NCI-H510A treated with DMSO at 0.1 percent for 48 hours (cell line): Measurements from ENCODE around the gene ZBTB42.

ENCODE experiments used
- DNase-seq: peaks from one replicate; lab custom pipeline; 2025; lab: John Stamatoyannopoulos, UW

ZBTB42 gene

GRCh38 chr14:104782808-104783139 lies 18.1 kb upstream of the ZBTB42 start:
- DNase-seq, result no peak

- no peak for DNase-seq
Observed at GRCh38 chr14:104783484-104784217, 17.2 kb upstream of the ZBTB42 start.

GRCh38 chr14:104784218-104784568 lies 16.7 kb upstream of the ZBTB42 start:
- no peak for DNase-seq

GRCh38 chr14:104784846-104785707 lies 15.8 kb upstream of the ZBTB42 start:
- peak; percentile 79 for DNase-seq

- no peak for DNase-seq
Observed at GRCh38 chr14:104785708-104786080, 15.2 kb upstream of the ZBTB42 start.

- no peak for DNase-seq
Observed at GRCh38 chr14:104786091-104786586, 14.8 kb upstream of the ZBTB42 start.

GRCh38 chr14:104786726-104787675 lies 13.9 kb upstream of the ZBTB42 start:
- DNase-seq, result no peak

GRCh38 chr14:104787736-104788135 lies 13.2 kb upstream of the ZBTB42 start:
- DNase-seq, result no peak

- DNase-seq, result no peak
Observed at GRCh38 chr14:104788161-104788818, 12.6 kb upstream of the ZBTB42 start.

- no peak for DNase-seq
Observed at GRCh38 chr14:104788873-104789663, 11.8 kb upstream of the ZBTB42 start.

- DNase-seq, result no peak
Observed at GRCh38 chr14:104789752-104790743, 10.9 kb upstream of the ZBTB42 start.

- DNase-seq, result no peak
Observed at GRCh38 chr14:104791425-104791824, 9.5 kb upstream of the ZBTB42 start.

- DNase-seq, result no peak
Observed at GRCh38 chr14:104792101-104792884, 8.6 kb upstream of the ZBTB42 start.

- DNase-seq, result no peak
Observed at GRCh38 chr14:104792945-104793702, 7.8 kb upstream of the ZBTB42 start.

- no peak for DNase-seq
Observed at GRCh38 chr14:104793703-104793959, 7.3 kb upstream of the ZBTB42 start.

GRCh38 chr14:104794099-104794498 lies 6.8 kb upstream of the ZBTB42 start:
- peak; percentile 34 for DNase-seq

- DNase-seq, result no peak
Observed at GRCh38 chr14:104794631-104794992, 6.3 kb upstream of the ZBTB42 start.

- no peak for DNase-seq
Observed at GRCh38 chr14:104794993-104795780, 5.7 kb upstream of the ZBTB42 start, which contains the start of gene AKT1. Gene AKT1 (minus strand): TSS chr14:104795748. CDS start chr14:104792643, 3,105 bp downstream.
